ENCODE measurements around the gene ZDHHC1.
"Not testable (repeated sequence)": the region's sequence is repeated elsewhere in the genome, so short reads cannot be mapped to it uniquely, and the experiment has no call there.

ZDHHC1 gene

GRCh38 chr16:67394155-67395104 is 21.8 kb downstream of the ZDHHC1 start:
- no peak for DNase-seq (ENCODE audit: low read depth in 2 of 2)

- DNase-seq (ENCODE audit: low read depth in 2 of 2): no peak
These were observed 22.5 kb downstream of the ZDHHC1 start for GRCh38 chr16:67393788-67394154.

GRCh38 chr16:67393111-67393787 is 23.0 kb downstream of the ZDHHC1 start, which contains the start of gene TPPP3:
TSS of gene TPPP3 (minus strand) at chr16:67393498. CDS start at chr16:67391111, 2,387 bp downstream.
- peak; percentile 32 to 36 for DNase-seq (ENCODE audit: low read depth in 2 of 2)

- DNase-seq (ENCODE audit: low read depth in 2 of 2): no peak
These were observed 23.8 kb downstream of the ZDHHC1 start for GRCh38 chr16:67392301-67393059.

GRCh38 chr16:67391424-67392300 is 24.6 kb downstream of the ZDHHC1 start:
- DNase-seq (ENCODE audit: low read depth in 2 of 2): no peak

GRCh38 chr16:67390816-67391423 is 25.4 kb downstream of the ZDHHC1 start:
- DNase-seq (ENCODE audit: low read depth in 2 of 2): no peak

GRCh38 chr16:67389911-67390815 is 26.1 kb downstream of the ZDHHC1 start:
- DNase-seq (ENCODE audit: low read depth in 2 of 2): no peak

- DNase-seq (ENCODE audit: low read depth in 2 of 2): no peak
These were observed 27.7 kb downstream of the ZDHHC1 start for GRCh38 chr16:67388591-67388990.

- no peak for DNase-seq (ENCODE audit: low read depth in 2 of 2)
These were observed 28.1 kb downstream of the ZDHHC1 start for GRCh38 chr16:67388191-67388590.

GRCh38 chr16:67387479-67388079 is 28.7 kb downstream of the ZDHHC1 start:
- DNase-seq (ENCODE audit: low read depth in 2 of 2): no peak

- DNase-seq (ENCODE audit: low read depth in 2 of 2): no peak
These were observed 29.3 kb downstream of the ZDHHC1 start for GRCh38 chr16:67386861-67387455.

- DNase-seq (ENCODE audit: low read depth in 2 of 2): no peak
These were observed 31.3 kb downstream of the ZDHHC1 start for GRCh38 chr16:67384778-67385510.

GRCh38 chr16:67383284-67383683 is 33.0 kb downstream of the ZDHHC1 start:
- DNase-seq (ENCODE audit: low read depth in 2 of 2): no peak

GRCh38 chr16:67378642-67379041 is 37.6 kb downstream of the ZDHHC1 start:
- DNase-seq (ENCODE audit: low read depth in 2 of 2): no peak

- not testable (repeated sequence) for DNase-seq (ENCODE audit: low read depth in 2 of 2)
These were observed 40.3 kb downstream of the ZDHHC1 start for GRCh38 chr16:67376012-67376411.

- no peak for DNase-seq (ENCODE audit: low read depth in 2 of 2)
These were observed 43.6 kb downstream of the ZDHHC1 start for GRCh38 chr16:67372664-67373063.

- no peak for DNase-seq (ENCODE audit: low read depth in 2 of 2)
These were observed 45.6 kb downstream of the ZDHHC1 start for GRCh38 chr16:67370661-67371060.

GRCh38 chr16:67364600-67365235 is 51.6 kb downstream of the ZDHHC1 start:
- DNase-seq (ENCODE audit: low read depth in 2 of 2): no peak
